Panc1 (cell line): ENCODE data around the gene ACSL6. TPM values are rescaled to one million over a fixed set of nuclear protein-coding genes. Genes with fewer than 3 reads are reported as not detected.

ENCODE experiments used
- ATAC-seq: fragments of 200-7000 bp; cut with Tn5 transposase; 2 replicates; pipeline ENCODE4 v1.9.1; 2020; ENCODE audit warnings: mild to moderate bottlenecking, moderate library complexity
- BruUV-seq: library from RNA; stranded (reverse); fragments of 400-500 nt; replicated peaks from 2 replicates; lab custom pipeline; 2021; lab: Mats Ljungman, UMichigan
- CTCF ChIA-PET: fragments of 300-600 bp; sonication (Branson Sonifier 250); formaldehyde crosslinking; loops from one replicate; lab custom pipeline; 2022; ENCODE audit warnings: antibody characterized with exemption; lab: Charles Lee
- POLR2A ChIA-PET: fragments of 300-600 bp; sonication (Branson Sonifier 250); formaldehyde crosslinking; loops from one replicate; lab custom pipeline; 2022; ENCODE audit warnings: antibody characterized with exemption; lab: Charles Lee
- DNase-seq: peaks from one replicate; pipeline ENCODE4 v3.0.0-alpha.2; 2010; ENCODE audit warnings: low read depth, low spot score
- H3K27ac ChIP-seq: 2 replicates; pipeline ENCODE4 v1.5.1; 2011; ENCODE audit warnings: mild to moderate bottlenecking, low read length, inconsistent platforms
- H3K27me3 ChIP-seq: fragments of 200-500 bp; sonication (Bioruptor generic); 2 replicates; pipeline ENCODE4 v1.6.0; 2014; ENCODE audit warnings: low read length, inconsistent platforms; ENCODE audit not compliant: control insufficient read depth, insufficient read depth
- H3K36me3 ChIP-seq: fragments of 200-500 bp; sonication (Bioruptor generic); 2 replicates; pipeline ENCODE4 v1.5.1; 2014; ENCODE audit warnings: inconsistent platforms, mild to moderate bottlenecking, low read length, moderate library complexity; ENCODE audit not compliant: control insufficient read depth, insufficient read depth
- H3K4me1 ChIP-seq: 2 replicates; pipeline ENCODE4 v1.5.1; 2011; ENCODE audit warnings: inconsistent platforms, mild to moderate bottlenecking, low read length, moderate library complexity; ENCODE audit not compliant: control insufficient read depth, insufficient read depth
- H3K4me3 ChIP-seq, 2 experiments: 2 replicates each; pipeline ENCODE4 v1.5.1; 2011 to 2012; ENCODE audit warnings: low read depth in 2 of 2, low read length in 2 of 2, mild to moderate bottlenecking in 2 of 2, inconsistent platforms in 1 of 2, moderate library complexity in 1 of 2
- H3K9me3 ChIP-seq: fragments of 200-500 bp; sonication (Bioruptor generic); 2 replicates; pipeline ENCODE4 v1.5.1; 2014; ENCODE audit warnings: low read depth, mild to moderate bottlenecking, inconsistent platforms, low read length, moderate library complexity; ENCODE audit not compliant: control insufficient read depth, insufficient read depth
- CTCF ChIP-seq: fragments of 450-650 bp; IDR thresholded peaks from 2 replicates; pipeline ENCODE4 v1.5.1; 2017; ENCODE audit warnings: mild to moderate bottlenecking
- POLR2AphosphoS5 ChIP-seq: IDR thresholded peaks from 2 replicates; pipeline ENCODE4 v1.6.1; 2012; ENCODE audit warnings: mild to moderate bottlenecking, low read depth, low read length, moderate library complexity
- REST ChIP-seq, 2 experiments: IDR thresholded peaks; 2 replicates each; pipeline ENCODE4 v1.6.1; 2011 to 2012; ENCODE audit warnings: low read depth in 2 of 2, control low read depth in 1 of 2, low read length in 1 of 2, mild to moderate bottlenecking in 1 of 2, moderate library complexity in 1 of 2; ENCODE audit not compliant: insufficient read depth in 1 of 2
- SIN3A ChIP-seq: IDR thresholded peaks from 2 replicates; pipeline ENCODE4 v1.6.1; 2012; ENCODE audit warnings: low read depth, mild to moderate bottlenecking, low read length, moderate library complexity, borderline replicate concordance; ENCODE audit not compliant: insufficient read depth
- TCF7L2 ChIP-seq: IDR thresholded peaks from 2 replicates; pipeline ENCODE4 v1.6.1; 2011; ENCODE audit warnings: mild to moderate bottlenecking, low read depth, low read length, inconsistent platforms
- in situ Hi-C: cut with HindIII; loops from 2 replicates; pipeline ENCODE4 v1.10.0; 2016; ENCODE audit warnings: low sequenced_read_pairs, low pct_unique_long_range_greater_than_20kb
- intact Hi-C: fragments of 100-400 bp; cut with micrococcal nuclease; formaldehyde crosslinking; loops from one replicate; pipeline ENCODE4 v1.10.0; 2022; ENCODE audit not compliant: unreplicated experiment
- total RNA-seq: library from RNA; stranded (reverse); gene quantifications from one replicate; pipeline ENCODE4 v1.2.1, GENCODE V29; 2021; ENCODE audit not compliant: unreplicated experiment

ACSL6 gene
- total RNA-seq, 1 experiment from 2014 or later, result 0.18 TPM

- Histone ChIP-seq H3K4me1 (no peaks in the 10 kb centered on the region), H3K27ac (no peak overlapping the region), H3K4me3 (no peak overlapping the region), H3K9me3 (no peaks in the 10 kb centered on the region), H3K36me3 (no peaks in the 10 kb centered on the region), H3K27me3 (0 out of 2 replicates have a peak, but pooled peaks cover 2% of the 10 kb centered on the region)
- no peak for DNase-seq
- TF ChIP-seq POLR2AphosphoS5 (no peak), REST (IDR thresholded peaks at IDR 0.05; ENCODE audit: insufficient read depth in 1 of 2, low read depth in 2 of 2, low read length in 1 of 2) (no peak), CTCF (no peak), SIN3A (no peak), TCF7L2 (no peak)
- BruUV-seq, result no TSS peak
- POLR2A ChIA-PET, result no interaction called here
- CTCF ChIA-PET, result no interaction called here
- no peak for ATAC-seq
- in situ Hi-C loops, result no loop called here
- intact Hi-C loops, result no loop called here
Measured at GRCh38 chr5:131932235-131932634, 79.2 kb downstream of the ACSL6 start.

DNA sequence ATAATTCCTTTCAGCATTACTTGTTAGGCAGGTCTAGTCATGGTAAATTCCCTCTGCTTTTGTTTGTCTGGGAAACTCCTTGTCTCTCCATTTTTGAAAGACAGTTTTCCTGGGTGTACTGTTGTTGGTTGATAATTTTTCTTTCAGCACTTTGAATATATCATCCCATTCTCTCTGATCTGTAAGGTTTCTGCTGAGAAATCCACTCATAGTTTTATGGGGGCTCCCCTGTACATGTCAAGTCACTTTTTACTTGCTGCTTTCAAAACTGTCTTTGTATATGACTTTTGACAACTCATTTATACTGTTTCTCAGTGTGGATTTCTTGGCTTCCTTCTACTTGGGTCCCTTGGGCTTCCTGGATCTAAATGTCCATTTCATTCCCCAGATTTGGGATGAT, 82.5 kb downstream of the ACSL6 start:
- ATAC-seq, result no peak
- DNase-seq, result no peak
- Histone ChIP-seq H3K4me1 (no peaks in the 10 kb centered on the region), H3K27me3 (0 out of 2 replicates have a peak, but pooled peaks cover 2% of the 10 kb centered on the region), H3K9me3 (no peaks in the 10 kb centered on the region; the same call in 1 of the 2 replicates), H3K36me3 (no peaks in the 10 kb centered on the region), H3K27ac (no peak overlapping the region), H3K4me3 (no peak overlapping the region)
- in situ Hi-C loops, result no loop called here
- intact Hi-C loops, result no loop called here
- no TSS peak for BruUV-seq
- ChIA-PET CTCF (no interaction called here), POLR2A (no interaction called here)
- TF ChIP-seq CTCF (no peak), SIN3A (no peak), REST (IDR thresholded peaks at IDR 0.05; ENCODE audit: insufficient read depth in 1 of 2, low read depth in 2 of 2, low read length in 1 of 2) (no peak), POLR2AphosphoS5 (no peak), TCF7L2 (no peak)
